Left ventricle myocardium inferior (tissue), 1 donor: ENCODE data around the gene DICER1. TPM values are rescaled to one million over a fixed set of nuclear protein-coding genes. Genes with fewer than 3 reads are reported as not detected.

Experiments used
- DNase-seq: peaks from one replicate; pipeline ENCODE4 v3.0.0-alpha.2; 2020
- H3K27ac ChIP-seq: fragments of 200-600 bp; replicated peaks from 2 replicates; pipeline ENCODE4 v1.8.0; 2021
- H3K27me3 ChIP-seq: fragments of 200-600 bp; 2 replicates; pipeline ENCODE4 v1.8.0; 2021; ENCODE audit warnings: low read depth
- H3K36me3 ChIP-seq: fragments of 200-600 bp; 2 replicates; pipeline ENCODE4 v1.8.0; 2021
- H3K4me1 ChIP-seq: fragments of 200-600 bp; 2 replicates; pipeline ENCODE4 v1.8.0; 2021
- H3K4me3 ChIP-seq: fragments of 200-600 bp; 2 replicates; pipeline ENCODE4 v1.8.0; 2021; ENCODE audit warnings: mild to moderate bottlenecking, moderate library complexity
- H3K9me3 ChIP-seq: fragments of 200-600 bp; replicated peaks from 2 replicates; pipeline ENCODE4 v1.8.0; 2021
- intact Hi-C: fragments of 100-400 bp; cut with micrococcal nuclease; formaldehyde crosslinking; loops from one replicate; pipeline ENCODE4 v1.11.0; 2022
- total RNA-seq: library from RNA; stranded (reverse); fragmentation: NEBNext Ultra II Directional; extraction: Animal tissue kit (Norgen Biotek cat#: 25700); gene quantifications from one replicate; pipeline ENCODE4 v1.2.1, GENCODE V29; 2021
- TF ChIP-seq, protein P1 (sequence below): fragments of 200-600 bp; IDR thresholded peaks from 2 replicates; pipeline ENCODE4 v1.8.0; 2021; ENCODE audit warnings: antibody characterized with exemption, mild to moderate bottlenecking, borderline replicate concordance
- donor health status: DM: no; HTN: yes; CAD: no; lungs with severe emphysema.

The DICER1 gene
- total RNA-seq, 1 donor from 2014 or later = 22.1 TPM

GRCh38 chr14:95113476-95113875, 43.9 kb downstream of the DICER1 start:
- H3K9me3 ChIP-seq = no peaks in the 10 kb centered on the region
- intact Hi-C loops = no loop called here
- H3K27ac ChIP-seq = no peak overlapping the region
- TF ChIP-seq, protein P1, sequence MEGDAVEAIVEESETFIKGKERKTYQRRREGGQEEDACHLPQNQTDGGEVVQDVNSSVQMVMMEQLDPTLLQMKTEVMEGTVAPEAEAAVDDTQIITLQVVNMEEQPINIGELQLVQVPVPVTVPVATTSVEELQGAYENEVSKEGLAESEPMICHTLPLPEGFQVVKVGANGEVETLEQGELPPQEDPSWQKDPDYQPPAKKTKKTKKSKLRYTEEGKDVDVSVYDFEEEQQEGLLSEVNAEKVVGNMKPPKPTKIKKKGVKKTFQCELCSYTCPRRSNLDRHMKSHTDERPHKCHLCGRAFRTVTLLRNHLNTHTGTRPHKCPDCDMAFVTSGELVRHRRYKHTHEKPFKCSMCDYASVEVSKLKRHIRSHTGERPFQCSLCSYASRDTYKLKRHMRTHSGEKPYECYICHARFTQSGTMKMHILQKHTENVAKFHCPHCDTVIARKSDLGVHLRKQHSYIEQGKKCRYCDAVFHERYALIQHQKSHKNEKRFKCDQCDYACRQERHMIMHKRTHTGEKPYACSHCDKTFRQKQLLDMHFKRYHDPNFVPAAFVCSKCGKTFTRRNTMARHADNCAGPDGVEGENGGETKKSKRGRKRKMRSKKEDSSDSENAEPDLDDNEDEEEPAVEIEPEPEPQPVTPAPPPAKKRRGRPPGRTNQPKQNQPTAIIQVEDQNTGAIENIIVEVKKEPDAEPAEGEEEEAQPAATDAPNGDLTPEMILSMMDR = no peak
- no peaks in the 10 kb centered on the region for H3K27me3 ChIP-seq
- no peak for DNase-seq
- peaks cover 83% of the 10 kb centered on the region for H3K36me3 ChIP-seq
- no peak overlapping the region for H3K4me3 ChIP-seq
- H3K4me1 ChIP-seq = peaks cover 5% of the 10 kb centered on the region

- intact Hi-C loops = no loop called here
- peaks cover 91% of the 10 kb centered on the region for H3K36me3 ChIP-seq
- TF ChIP-seq, protein P1 = no peak
These were observed 45.7 kb downstream of the DICER1 start for GRCh38 chr14:95111507-95112164.

DNA sequence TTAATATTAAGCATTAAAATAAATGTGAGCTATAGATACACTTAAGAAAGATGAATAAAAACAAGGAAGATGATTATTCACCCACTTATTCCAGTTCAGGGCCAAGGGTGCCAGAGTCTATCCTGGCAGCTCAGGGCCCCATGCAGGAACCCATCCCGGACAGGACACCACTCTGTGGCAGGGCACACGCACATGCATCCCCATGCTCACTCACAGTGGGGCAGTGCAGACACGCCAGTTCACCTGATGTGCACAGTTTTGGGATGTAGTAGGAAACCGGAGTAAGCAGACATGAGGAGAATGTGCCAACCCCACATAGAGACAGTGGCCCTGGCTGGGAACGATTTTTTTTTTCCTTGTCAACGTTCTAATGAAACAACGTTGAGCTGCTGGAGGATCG, 47.2 kb downstream of the DICER1 start:
- no peaks in the 10 kb centered on the region for H3K9me3 ChIP-seq
- no peak overlapping the region for H3K27ac ChIP-seq
- H3K27me3 ChIP-seq = no peaks in the 10 kb centered on the region
- intact Hi-C loops = no loop called here
- TF ChIP-seq, protein P1 = no peak
- no peak overlapping the region for H3K4me3 ChIP-seq
- no peaks in the 10 kb centered on the region for H3K4me1 ChIP-seq
- no peak for DNase-seq
- H3K36me3 ChIP-seq = peaks cover 91% of the 10 kb centered on the region

More at GRCh38 chr14:95111507-95112164, 45.7 kb downstream of the DICER1 start:
- no peaks in the 10 kb centered on the region for H3K4me1 ChIP-seq
- H3K4me3 ChIP-seq = no peak overlapping the region
- H3K27me3 ChIP-seq = no peaks in the 10 kb centered on the region
- no peak for DNase-seq
- H3K9me3 ChIP-seq = no peaks in the 10 kb centered on the region
- no peak overlapping the region for H3K27ac ChIP-seq

GRCh38 chr14:95107711-95108110, 49.6 kb downstream of the DICER1 start:
- TF ChIP-seq, protein P1 = no peak
- Histone ChIP-seq H3K27me3 (no peaks in the 10 kb centered on the region), H3K9me3 (no peaks in the 10 kb centered on the region), H3K27ac (no peak overlapping the region), H3K36me3 (peaks cover 96% of the 10 kb centered on the region), H3K4me1 (peaks cover 3% of the 10 kb centered on the region), H3K4me3 (no peak overlapping the region)
- no peak for DNase-seq
- intact Hi-C loops = no loop called here

GRCh38 chr14:95106971-95107370, 50.4 kb downstream of the DICER1 start:
- Histone ChIP-seq H3K4me3 (no peak overlapping the region), H3K27ac (no peak overlapping the region), H3K4me1 (peaks cover 10% of the 10 kb centered on the region), H3K9me3 (no peaks in the 10 kb centered on the region), H3K36me3 (peaks cover 98% of the 10 kb centered on the region), H3K27me3 (no peaks in the 10 kb centered on the region)
- DNase-seq = no peak
- intact Hi-C loops = no loop called here
- TF ChIP-seq, protein P1 = no peak
